Measurements from ENCODE around the gene BCL2L11.

Gene BCL2L11

GRCh38 chr2:111171337-111171930 is 50.7 kb downstream of the BCL2L11 start:
- no peak for DNase-seq

GRCh38 chr2:111172666-111173065 is 52.0 kb downstream of the BCL2L11 start:
- DNase-seq, result no peak

DNA sequence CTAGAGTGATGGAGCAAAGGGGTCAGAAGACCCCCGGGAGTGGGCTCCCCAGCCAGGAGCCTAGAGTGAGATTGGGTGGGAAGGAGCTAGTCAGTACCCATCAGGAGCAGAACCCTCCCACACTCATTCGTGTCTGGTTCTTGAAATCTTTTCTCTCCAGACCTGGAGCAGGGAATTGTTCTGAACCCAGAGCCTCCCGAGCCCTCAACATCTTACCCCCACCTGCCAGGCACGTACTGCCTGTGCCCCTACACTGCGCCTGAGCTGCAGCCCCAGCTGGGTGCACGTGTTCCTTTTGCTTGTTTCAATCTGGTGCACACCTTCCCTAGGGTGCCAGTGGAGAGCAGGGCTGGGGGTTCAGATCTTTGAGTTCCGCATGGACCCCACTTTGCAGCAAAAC is 52.6 kb downstream of the BCL2L11 start:
- no peak for DNase-seq

- DNase-seq, result no peak
Observed at GRCh38 chr2:111173856-111174255, 53.1 kb downstream of the BCL2L11 start.

DNA sequence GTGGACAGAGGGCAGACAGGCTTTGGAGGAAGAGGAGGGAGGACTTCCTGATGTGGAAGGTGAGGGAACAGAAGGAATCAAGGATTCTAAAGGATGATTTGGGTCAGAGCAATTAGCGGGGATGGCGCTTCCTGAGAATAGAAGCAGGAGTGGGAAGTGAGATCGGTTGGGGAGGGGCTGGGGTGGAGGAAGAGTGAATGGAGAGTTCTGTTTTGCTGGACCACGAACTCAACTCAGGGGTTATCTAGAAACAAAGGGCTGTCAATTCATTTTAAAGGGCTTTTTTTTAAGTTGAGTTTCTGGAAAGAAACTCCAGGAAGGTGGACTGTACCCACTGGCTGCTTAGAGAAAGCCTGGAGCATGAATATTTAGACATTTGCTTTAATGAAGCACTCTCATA is 54.9 kb downstream of the BCL2L11 start:
- DNase-seq, result no peak

GRCh38 chr2:111176388-111176787 is 55.7 kb downstream of the BCL2L11 start:
- no peak for DNase-seq

- no peak for DNase-seq
Observed at GRCh38 chr2:111176867-111177266, 56.2 kb downstream of the BCL2L11 start.

DNA sequence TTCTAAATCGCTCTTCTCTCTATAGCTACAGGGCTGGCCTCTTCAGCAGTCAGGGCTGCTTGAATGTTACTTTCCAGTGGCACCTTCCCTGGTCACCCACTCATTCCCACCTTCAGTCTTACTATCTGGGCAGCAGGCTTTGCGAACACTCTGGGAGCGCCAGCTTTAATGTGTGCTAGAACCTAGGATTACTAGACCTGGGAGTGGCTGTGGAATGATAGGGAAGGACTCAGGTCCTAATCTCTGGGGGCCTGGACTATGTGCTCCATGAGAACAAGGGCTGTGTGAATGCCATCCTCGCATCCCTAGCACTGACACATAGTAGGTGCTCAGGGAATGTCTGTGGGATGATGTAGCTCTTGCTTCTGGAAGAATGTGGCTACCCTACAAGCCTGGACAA is 57.6 kb downstream of the BCL2L11 start:
- DNase-seq, result no peak

DNA sequence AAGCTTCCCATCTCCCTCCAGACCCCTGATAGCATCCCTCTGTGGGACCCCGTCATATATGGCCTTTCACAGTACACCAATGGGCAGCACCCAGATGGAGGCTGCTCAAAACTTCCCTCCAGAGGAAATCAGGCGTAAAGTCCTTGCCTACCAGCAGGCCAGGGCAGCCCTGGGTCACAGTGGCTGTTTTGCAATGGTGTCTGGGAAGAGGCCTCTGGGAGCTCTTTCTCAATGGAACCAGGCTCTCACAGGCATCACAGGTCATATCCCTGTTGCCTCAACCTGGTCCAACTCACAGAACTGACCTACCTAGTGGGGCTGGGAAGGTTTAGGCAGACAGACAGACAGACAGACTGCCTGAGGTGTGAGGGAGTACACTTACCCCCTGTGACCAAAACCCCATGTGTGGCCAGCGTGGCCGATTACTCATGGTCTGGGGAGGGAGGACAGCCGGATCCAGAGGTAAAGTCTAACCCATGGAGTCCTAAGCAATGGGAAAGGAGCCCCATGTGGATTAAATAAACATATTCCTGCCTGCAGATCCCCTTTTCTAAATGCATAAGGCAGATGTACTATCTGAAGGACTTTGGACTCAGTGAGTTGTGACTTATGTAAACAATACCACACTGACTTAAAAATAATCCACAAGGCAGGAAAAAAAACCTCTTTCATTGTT is 58.2 kb downstream of the BCL2L11 start:
- no peak for DNase-seq

- DNase-seq, result no peak
Observed at GRCh38 chr2:111182121-111182520, 61.4 kb downstream of the BCL2L11 start.

DNA sequence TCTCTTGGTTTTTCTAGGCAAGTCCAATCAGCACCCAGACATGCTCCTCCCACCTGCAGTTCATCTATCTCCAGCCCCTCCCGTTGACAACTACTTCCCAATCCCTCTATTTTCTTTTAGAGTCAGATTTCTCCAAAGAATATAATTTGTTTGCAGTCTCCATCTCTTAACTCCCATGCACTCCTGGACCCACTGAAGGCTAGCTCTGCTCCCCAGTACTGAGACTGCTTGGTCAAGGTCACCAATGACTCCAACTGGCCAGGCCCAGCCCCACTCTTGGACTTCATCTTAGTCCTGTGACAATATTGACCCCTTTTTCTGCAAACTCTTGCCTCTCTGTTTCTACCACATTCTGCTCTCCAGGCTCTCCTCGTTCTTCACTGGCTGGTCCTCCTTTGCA is 62.0 kb downstream of the BCL2L11 start:
- DNase-seq, result no peak

DNA sequence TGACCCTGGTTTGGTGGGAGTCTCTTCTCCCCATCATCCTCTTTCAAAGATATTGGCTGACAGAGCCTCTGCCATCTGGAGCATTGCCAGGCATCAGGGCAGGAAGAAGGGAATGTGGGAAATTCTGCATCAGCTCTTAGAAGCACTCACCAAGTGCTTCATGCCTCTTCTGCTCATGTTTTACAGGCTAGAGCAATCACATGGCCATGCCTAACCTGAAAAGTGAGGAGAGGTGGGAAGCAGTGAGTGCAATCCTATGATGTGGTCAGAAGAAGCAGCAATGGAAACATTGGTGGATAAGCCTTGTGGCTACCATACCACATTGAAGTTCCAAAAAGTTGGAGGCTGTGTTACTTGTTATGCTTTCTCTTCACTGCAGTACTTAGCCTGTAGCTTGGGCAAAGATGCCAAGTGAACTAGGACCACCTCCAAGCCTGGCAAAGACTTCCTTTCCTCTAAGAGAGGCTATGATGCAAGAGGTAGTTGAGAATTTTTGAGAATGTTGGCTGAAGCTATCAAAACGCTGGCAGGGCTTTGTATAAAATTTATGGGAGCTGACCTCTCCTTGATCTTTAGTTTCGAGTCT is 64.1 kb downstream of the BCL2L11 start:
- DNase-seq, result no peak

DNA sequence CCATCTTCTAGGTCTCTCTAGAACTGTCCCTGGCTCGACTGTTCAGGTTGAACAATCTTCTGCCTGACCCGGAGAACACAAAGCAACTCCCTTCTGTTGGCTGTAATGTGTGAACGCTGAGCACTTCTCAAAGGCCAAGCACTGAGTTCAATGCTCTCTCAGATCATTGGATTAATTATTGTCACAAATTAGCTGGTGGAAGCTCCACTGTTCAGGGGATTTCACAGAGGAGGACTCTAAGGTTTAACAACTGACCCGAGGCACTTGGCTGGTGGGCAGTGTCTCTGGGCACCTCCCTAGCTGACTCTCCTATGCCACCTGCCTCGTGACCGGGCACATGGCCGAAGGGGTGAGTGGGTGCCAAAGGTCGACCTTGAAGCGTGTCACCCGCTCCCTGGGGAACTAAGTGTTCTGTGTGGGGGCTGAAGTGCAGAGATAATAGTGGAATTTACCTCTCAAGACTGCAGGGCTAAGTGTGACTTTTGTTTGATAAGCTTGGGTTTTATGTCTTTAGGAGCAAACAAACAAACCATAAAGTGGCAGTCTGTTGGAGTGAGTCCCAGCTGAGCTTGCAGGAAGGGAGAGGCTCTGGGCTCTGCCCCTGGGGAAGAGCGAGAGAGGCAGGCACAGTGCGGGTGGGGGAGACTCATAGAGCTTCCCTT is 64.8 kb downstream of the BCL2L11 start:
- DNase-seq, result peak; percentile 21

- no peak for DNase-seq
Observed at GRCh38 chr2:111186121-111186715, 65.5 kb downstream of the BCL2L11 start.

DNA sequence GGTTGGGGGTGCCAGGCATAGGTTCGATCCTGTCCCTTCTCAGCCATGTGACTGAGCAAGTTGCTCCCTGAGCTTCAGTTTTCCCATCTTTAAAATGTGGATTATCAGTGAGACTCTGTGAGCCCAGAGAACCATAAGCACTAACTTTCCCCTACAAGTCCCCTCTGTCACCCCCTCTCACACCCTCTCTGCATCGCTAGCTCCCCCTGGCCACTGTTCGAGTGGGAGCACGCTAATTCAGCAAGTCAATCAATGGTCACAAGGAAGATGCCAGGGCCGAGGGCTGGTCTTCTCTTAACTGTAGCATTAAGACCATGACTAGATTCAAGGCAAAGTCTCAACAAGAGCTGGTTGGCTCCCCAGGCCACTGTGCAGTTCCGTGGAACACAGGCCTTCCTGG is 66.2 kb downstream of the BCL2L11 start:
- no peak for DNase-seq

- no peak for DNase-seq
Observed at GRCh38 chr2:111188681-111189080, 68.0 kb downstream of the BCL2L11 start.

DNA sequence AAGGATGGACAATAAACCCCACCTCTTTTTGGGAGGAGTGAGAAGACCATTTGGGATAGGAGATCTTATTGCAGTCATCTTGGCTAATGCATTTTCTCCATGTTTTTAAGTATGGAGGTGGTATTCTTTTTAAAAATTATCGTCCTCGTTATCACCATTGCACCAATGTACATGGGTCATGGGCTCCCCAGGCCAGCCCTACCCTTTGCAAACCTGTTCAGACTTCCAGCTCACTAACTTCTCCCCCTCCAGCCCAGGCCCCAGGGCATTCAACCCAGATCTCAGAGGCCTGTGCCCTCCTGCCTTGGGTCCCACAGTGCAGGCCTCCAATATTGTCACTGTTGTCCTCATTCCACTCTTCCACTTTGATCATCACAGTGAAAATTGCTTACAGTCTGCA is 68.4 kb downstream of the BCL2L11 start:
- no peak for DNase-seq

DNA sequence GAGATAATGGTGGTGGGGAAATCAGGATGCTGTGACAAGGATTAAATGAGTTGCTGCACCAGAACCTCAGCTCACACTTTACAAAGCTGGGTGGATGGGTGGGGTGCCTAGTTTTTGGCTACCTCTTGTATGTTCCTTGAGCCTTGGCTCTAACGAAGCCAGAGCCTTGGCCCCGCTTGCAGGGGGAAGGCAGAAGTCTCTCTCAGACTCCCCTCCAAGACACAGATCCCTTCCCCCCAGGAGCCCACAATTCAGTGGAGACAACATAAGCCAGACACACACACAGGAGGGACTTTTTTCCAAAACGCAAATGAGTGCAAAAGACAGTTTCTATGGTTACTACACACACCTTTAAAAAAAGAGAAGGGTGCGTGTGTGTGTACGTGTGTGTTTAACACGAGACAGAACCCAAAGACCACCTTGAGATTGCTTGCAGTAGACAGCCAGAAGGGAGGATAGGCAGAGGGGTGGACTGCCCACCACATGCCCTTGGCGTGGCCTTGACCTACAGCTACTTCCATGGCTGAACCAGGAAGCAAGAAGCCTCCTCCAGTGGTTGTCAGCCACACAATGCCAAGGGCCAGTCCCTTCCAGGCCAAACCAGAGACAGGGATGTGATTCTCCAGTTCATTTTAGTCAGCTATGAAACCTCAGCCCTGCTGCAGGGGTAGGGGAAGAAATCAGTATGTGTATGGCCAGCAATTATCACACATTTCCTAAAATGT is 70.3 kb downstream of the BCL2L11 start:
- no peak for DNase-seq

- DNase-seq, result no peak
Observed at GRCh38 chr2:111191877-111192276, 71.2 kb downstream of the BCL2L11 start.

GRCh38 chr2:111192776-111193368 is 72.2 kb downstream of the BCL2L11 start:
- DNase-seq, result no peak

- no peak for DNase-seq
Observed at GRCh38 chr2:111194835-111195621, 74.3 kb downstream of the BCL2L11 start.

- DNase-seq, result no peak
Observed at GRCh38 chr2:111196435-111196834, 75.7 kb downstream of the BCL2L11 start.
